Activated CD4-positive, alpha-beta T cell treated with anti-CD3 and anti-CD28 coated beads for 24 hours (primary cell): ENCODE data around the gene SPOP.
"Not testable (repeated sequence)": the region's sequence is repeated elsewhere in the genome, so short reads cannot be mapped to it uniquely, and the experiment has no call there.

Experiments used
- DNase-seq, 2 donors: peaks; one replicate each; pipeline ENCODE4 v3.0.0-alpha.2; 2020; ENCODE audit warnings: low read depth in 2 of 2

Gene SPOP

GRCh38 chr17:49550764-49551163 lies 127.1 kb downstream of the SPOP start:
- DNase-seq, result not testable (repeated sequence)

DNA sequence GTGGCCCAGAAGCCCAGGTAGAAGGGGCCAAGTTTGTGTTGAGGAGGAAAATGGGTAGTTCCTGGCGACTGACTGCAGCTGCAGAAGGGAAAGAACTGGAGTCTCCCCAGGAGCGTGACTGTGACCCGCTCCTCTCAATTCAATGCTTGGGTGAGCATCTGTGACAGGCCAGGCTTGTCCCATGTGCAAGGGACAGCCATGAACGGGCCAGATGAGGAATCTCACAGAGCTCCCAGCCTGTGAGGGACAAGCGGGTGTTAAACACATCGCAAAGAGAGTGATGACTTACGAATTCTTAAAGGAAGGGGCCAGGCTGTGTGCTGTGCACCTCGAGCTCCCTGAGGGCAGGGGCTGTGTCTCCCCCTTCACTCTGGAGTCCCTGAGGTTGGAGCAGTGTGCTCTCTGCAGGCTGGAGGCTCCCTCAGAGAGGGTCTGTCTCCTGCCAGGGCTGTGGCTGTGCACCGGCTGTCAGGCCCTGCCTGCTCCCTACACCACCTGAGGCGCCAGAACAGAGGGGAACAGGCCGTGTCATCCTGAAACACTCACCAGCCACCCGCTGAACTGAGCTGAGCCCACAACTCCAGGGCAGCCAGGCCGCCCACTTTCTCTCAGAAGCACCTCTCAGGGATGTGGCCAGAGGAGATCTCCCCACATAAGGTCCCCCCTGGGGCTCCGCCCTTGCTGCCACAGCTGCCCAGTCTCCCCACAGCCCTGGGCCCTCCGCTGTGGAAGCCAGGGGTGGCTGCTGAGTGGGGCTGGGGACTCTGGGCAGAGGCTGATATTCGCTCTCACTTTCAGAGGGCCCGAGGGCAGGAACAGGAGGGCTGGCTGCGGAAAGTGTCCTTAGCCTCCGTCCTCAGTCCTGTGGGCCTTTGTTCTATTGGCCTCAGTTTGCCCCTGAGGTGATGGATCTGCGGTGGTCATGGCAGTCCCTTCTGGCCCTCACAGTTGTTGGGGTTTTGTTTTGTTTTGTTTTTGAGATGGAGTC lies 127.9 kb downstream of the SPOP start:
- no peak for DNase-seq

GRCh38 chr17:49549311-49549605 lies 128.6 kb downstream of the SPOP start:
- DNase-seq, result no peak
